Naive B cell (primary cell): ENCODE measurements around the gene UBN2. TPM values are rescaled to one million over a fixed set of nuclear protein-coding genes. Genes with fewer than 3 reads are reported as not detected.
"Not testable (repeated sequence)": the region's sequence is repeated elsewhere in the genome, so short reads cannot be mapped to it uniquely, and the experiment has no call there.

Experiments used
- ATAC-seq, 2 donors: fragments of 150-1000 bp; cut with Tn5 transposase; 2 replicates each; pipeline ENCODE4 v1.10.0; 2021; ENCODE audit warnings: low read depth in 2 of 2, mild to moderate bottlenecking in 2 of 2, moderate library complexity in 2 of 2
- DNase-seq: peaks from one replicate; pipeline ENCODE4 v3.0.0; 2022
- H3K27ac Mint-ChIP-seq, 6 donors: one replicate each; pipeline ENCODE4 v1.8.0; 2020 to 2022; ENCODE audit warnings: mild to moderate bottlenecking in 6 of 6, mixed read lengths in 6 of 6, moderate library complexity in 5 of 6, inconsistent platforms in 2 of 6
- H3K27me3 Mint-ChIP-seq, 3 donors: one replicate each; pipeline ENCODE4 v1.8.0; 2021 to 2022; ENCODE audit warnings: mixed read lengths in 3 of 3, mild to moderate bottlenecking in 1 of 3
- H3K36me3 Mint-ChIP-seq, 2 donors: one replicate each; pipeline ENCODE4 v1.8.0; 2020 to 2022; ENCODE audit warnings: mixed read lengths in 2 of 2, inconsistent platforms in 1 of 2, mild to moderate bottlenecking in 1 of 2
- H3K4me1 Mint-ChIP-seq, 3 donors: one replicate each; pipeline ENCODE4 v1.8.0; 2020 to 2022; ENCODE audit warnings: mixed read lengths in 3 of 3, inconsistent platforms in 1 of 3, mild to moderate bottlenecking in 1 of 3, moderate library complexity in 1 of 3
- H3K4me3 Mint-ChIP-seq, 8 donors: one replicate each; pipeline ENCODE4 v1.8.0; 2020 to 2022; ENCODE audit warnings: mild to moderate bottlenecking in 8 of 8, mixed read lengths in 8 of 8, moderate library complexity in 8 of 8, inconsistent platforms in 2 of 8
- H3K9me3 Mint-ChIP-seq, 7 donors: one replicate each; pipeline ENCODE4 v1.8.0; 2020 to 2022; ENCODE audit warnings: mixed read lengths in 7 of 7, mild to moderate bottlenecking in 5 of 7, inconsistent platforms in 2 of 7, moderate library complexity in 1 of 7
- polyA plus RNA-seq, 6 donors: library from polyadenylated mRNA; unstranded; fragments of 300-500 nt; fragmentation: Illumina TruSeq; gene quantifications; one replicate each; pipeline ENCODE4 v1.2.3, GENCODE V29; 2021; ENCODE audit warnings: low read depth in 6 of 6

UBN2 gene
- polyA plus RNA-seq, 6 donors from 2014 or later = 2.4 to 5.4 (median 3.0) TPM; not detected in 1

GRCh38 chr7:139218173-139218572 is 12.9 kb upstream of the UBN2 start:
- H3K27ac Mint-ChIP-seq = no peak overlapping the region
- no peaks in the 10 kb centered on the region for H3K36me3 Mint-ChIP-seq
- H3K4me1 Mint-ChIP-seq = no peaks in the 10 kb centered on the region

DNA sequence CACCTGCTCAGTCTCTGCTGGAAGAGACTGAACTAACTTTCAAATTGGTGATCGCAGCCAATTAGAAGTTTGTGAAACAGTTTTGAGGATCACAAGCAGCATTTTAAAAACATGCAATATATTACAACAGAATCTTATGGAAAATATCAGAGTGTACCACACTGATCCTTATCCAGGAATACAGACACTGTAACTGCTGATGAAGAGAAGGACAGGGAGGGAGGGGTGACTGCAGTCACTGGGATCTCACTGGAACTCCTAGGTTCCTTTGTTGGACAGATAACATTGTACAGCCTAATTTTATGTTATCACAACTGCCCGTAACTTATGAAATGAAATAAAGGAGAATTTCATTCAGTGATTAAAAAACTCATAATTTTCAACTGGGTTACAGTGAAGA is 6.8 kb upstream of the UBN2 start:
- no peaks in the 10 kb centered on the region for H3K36me3 Mint-ChIP-seq
- DNase-seq (no peak), ATAC-seq (no peak)
- H3K9me3 Mint-ChIP-seq = peaks cover 0 to 3% (median 0%) of the 10 kb centered on the region in 7 donors
- H3K27ac Mint-ChIP-seq = no peak overlapping the region
- H3K4me3 Mint-ChIP-seq = no peak overlapping the region
- H3K27me3 Mint-ChIP-seq = peaks cover 4 to 28% (median 8%) of the 10 kb centered on the region in 3 donors
- H3K4me1 Mint-ChIP-seq = no peaks in the 10 kb centered on the region

More at GRCh38 chr7:139218173-139218572, 12.9 kb upstream of the UBN2 start:
- Mint-ChIP-seq H3K27me3 (peaks cover 5 to 18% (median 14%) of the 10 kb centered on the region in 3 donors), H3K4me3 (no peak overlapping the region), H3K9me3 (peaks cover 0 to 3% (median 0%) of the 10 kb centered on the region in 7 donors)
- DNase-seq = no peak
- ATAC-seq = no peak

DNA sequence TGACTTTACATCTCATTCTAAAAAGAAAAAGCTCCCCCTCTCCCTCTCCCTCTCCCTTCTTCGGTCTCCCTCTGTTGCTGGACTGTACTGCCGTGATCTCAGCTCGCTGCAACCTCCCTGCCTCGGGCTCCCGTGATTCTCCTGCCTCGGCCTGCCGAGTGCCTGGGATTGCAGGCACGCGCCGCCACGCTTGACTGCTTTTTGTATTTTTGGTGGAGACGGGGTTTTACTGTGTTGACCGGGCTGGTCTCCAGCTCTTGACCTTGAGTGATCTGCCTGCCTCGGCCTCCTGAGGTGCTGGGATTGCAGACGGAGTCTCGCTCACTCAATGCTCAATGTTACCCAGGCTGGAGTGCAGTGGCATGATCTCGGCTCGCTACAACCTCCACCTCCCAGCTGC is 6.2 kb upstream of the UBN2 start:
- H3K4me1 Mint-ChIP-seq, H3K36me3 Mint-ChIP-seq, DNase-seq, ATAC-seq, H3K4me3 Mint-ChIP-seq, H3K9me3 Mint-ChIP-seq: not testable (repeated sequence)
- peaks cover 0 to 25% (median 8%) of the 10 kb centered on the region in 3 donors for H3K27me3 Mint-ChIP-seq
- H3K27ac Mint-ChIP-seq = peak overlapping the region in 1 of 6 donors; percentile 85

- DNase-seq, ATAC-seq, H3K9me3 Mint-ChIP-seq, H3K27ac Mint-ChIP-seq, H3K36me3 Mint-ChIP-seq, H3K4me1 Mint-ChIP-seq, H3K4me3 Mint-ChIP-seq: not testable (repeated sequence)
- H3K27me3 Mint-ChIP-seq = peaks cover 0 to 18% (median 8%) of the 10 kb centered on the region in 3 donors
Measured at GRCh38 chr7:139225286-139226157, 5.5 kb upstream of the UBN2 start.

DNA sequence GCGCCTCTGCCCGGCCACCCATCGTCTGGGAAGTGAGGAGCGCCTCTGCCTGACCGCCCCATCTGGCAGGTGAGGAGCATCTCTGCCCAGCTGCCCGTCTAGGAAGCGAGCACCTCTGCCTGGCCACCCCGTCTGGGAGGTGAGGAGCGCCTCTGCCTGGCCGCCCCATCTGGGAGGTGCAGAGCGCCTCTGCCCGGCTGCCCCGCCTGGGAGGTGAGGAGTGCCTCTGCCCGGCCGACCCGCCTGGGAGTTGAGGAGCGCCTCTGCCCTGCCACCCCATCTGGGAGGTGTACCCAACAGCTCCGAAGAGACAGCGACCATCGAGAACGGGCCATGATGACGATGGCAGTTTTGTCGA is 4.9 kb upstream of the UBN2 start:
- H3K27ac Mint-ChIP-seq, H3K4me1 Mint-ChIP-seq, H3K4me3 Mint-ChIP-seq, H3K9me3 Mint-ChIP-seq, H3K36me3 Mint-ChIP-seq, ATAC-seq, DNase-seq: not testable (repeated sequence)
- peaks cover 0 to 18% (median 8%) of the 10 kb centered on the region in 3 donors for H3K27me3 Mint-ChIP-seq

- H3K9me3 Mint-ChIP-seq, H3K36me3 Mint-ChIP-seq, DNase-seq, H3K4me1 Mint-ChIP-seq, H3K4me3 Mint-ChIP-seq, H3K27ac Mint-ChIP-seq, ATAC-seq: not testable (repeated sequence)
- peaks cover 0 to 18% (median 8%) of the 10 kb centered on the region in 3 donors for H3K27me3 Mint-ChIP-seq
Measured at GRCh38 chr7:139226988-139227488, 4.0 kb upstream of the UBN2 start.

GRCh38 chr7:139230023-139230422 is 1.0 kb upstream of the UBN2 start:
- Mint-ChIP-seq H3K27me3 (peaks cover 0 to 7% (median 0%) of the 10 kb centered on the region in 3 donors), H3K36me3 (peaks cover 0 to 9% of the 10 kb centered on the region in 2 donors), H3K9me3 (no peaks in the 10 kb centered on the region), H3K4me1 (peaks cover 16 to 19% (median 18%) of the 10 kb centered on the region in 3 donors), H3K4me3 (peak overlapping the region; percentile 0 to 100 (median 89)), H3K27ac (peak overlapping the region in 3 of 6 donors; percentile 1 to 99 (median 62))
- ATAC-seq = no peak
- no peak for DNase-seq

DNA sequence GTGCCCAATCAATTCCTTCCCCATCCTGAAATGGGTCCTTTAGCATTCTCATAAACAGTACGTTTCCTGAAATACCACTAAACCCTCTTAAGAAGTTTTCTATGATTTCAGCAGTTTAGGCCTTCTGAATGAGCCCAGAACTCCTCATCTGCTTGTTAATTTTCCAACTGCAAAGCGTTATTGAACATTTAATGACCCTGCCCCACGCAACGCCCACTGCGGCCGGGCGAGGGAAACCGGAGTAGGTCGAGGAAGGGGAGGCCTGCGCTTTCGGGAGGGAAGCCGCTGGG is 608 bp upstream of the UBN2 start:
- H3K27ac Mint-ChIP-seq = peak overlapping the region; percentile 77 to 99 (median 98)
- ATAC-seq (no peak), DNase-seq (no peak)
- peaks cover 0 to 6% (median 0%) of the 10 kb centered on the region in 3 donors for H3K27me3 Mint-ChIP-seq
- H3K4me1 Mint-ChIP-seq = peaks cover 16 to 19% (median 18%) of the 10 kb centered on the region in 3 donors
- H3K4me3 Mint-ChIP-seq = peak overlapping the region; percentile 92 to 100 (median 100)
- H3K36me3 Mint-ChIP-seq = peaks cover 0 to 9% of the 10 kb centered on the region in 2 donors
- H3K9me3 Mint-ChIP-seq = no peaks in the 10 kb centered on the region

GRCh38 chr7:139231513-139232376 is 708 bp downstream of the UBN2 start:
- Mint-ChIP-seq H3K27ac (peak overlapping the region; percentile 66 to 99 (median 96)), H3K36me3 (peaks cover 0 to 9% of the 10 kb centered on the region in 2 donors), H3K4me3 (peak overlapping the region; percentile 92 to 100 (median 100)), H3K27me3 (peaks cover 0 to 6% (median 0%) of the 10 kb centered on the region in 3 donors), H3K4me1 (peaks cover 19 to 27% (median 23%) of the 10 kb centered on the region in 3 donors), H3K9me3 (no peaks in the 10 kb centered on the region)
- ATAC-seq (peak; percentile 15 to 22), DNase-seq (no peak)

GRCh38 chr7:139232377-139232717 is 1.3 kb downstream of the UBN2 start:
- Mint-ChIP-seq H3K4me1 (peaks cover 19 to 27% (median 23%) of the 10 kb centered on the region in 3 donors), H3K27me3 (peaks cover 0 to 1% (median 0%) of the 10 kb centered on the region in 3 donors), H3K9me3 (no peaks in the 10 kb centered on the region), H3K36me3 (peaks cover under 1 to 9% of the 10 kb centered on the region in 2 donors), H3K27ac (peak overlapping the region; percentile 54 to 94 (median 84)), H3K4me3 (peak overlapping the region; percentile 88 to 100 (median 94))
- DNase-seq (no peak), ATAC-seq (no peak)

DNA sequence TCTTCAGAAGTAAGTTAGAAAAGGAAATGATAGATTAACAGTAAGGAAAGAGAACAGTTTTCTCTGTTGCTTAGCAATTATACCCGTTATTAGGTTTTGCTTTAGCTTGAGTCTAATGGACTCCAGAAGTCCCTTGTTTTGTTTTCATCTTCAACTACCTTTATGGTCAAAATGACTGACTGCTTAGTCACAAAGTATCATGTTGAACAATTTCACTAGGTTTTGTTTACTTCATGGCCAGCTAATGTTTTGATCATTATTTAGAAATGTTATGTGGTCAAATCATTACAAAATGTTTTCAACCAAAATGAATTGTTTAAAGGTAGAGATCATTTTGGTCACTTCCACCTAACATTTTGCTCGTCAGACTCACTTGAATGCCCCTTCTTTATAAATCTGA is 1.9 kb downstream of the UBN2 start:
- no peak for ATAC-seq
- H3K4me1 Mint-ChIP-seq = peaks cover 19 to 27% (median 23%) of the 10 kb centered on the region in 3 donors
- peak overlapping the region in 2 of 6 donors; percentile 49 to 87 for H3K27ac Mint-ChIP-seq
- H3K9me3 Mint-ChIP-seq = no peaks in the 10 kb centered on the region
- peaks cover 6 to 9% of the 10 kb centered on the region in 2 donors for H3K36me3 Mint-ChIP-seq
- peak overlapping the region; percentile 88 to 100 (median 94) for H3K4me3 Mint-ChIP-seq
- DNase-seq = no peak
- H3K27me3 Mint-ChIP-seq = no peaks in the 10 kb centered on the region

DNA sequence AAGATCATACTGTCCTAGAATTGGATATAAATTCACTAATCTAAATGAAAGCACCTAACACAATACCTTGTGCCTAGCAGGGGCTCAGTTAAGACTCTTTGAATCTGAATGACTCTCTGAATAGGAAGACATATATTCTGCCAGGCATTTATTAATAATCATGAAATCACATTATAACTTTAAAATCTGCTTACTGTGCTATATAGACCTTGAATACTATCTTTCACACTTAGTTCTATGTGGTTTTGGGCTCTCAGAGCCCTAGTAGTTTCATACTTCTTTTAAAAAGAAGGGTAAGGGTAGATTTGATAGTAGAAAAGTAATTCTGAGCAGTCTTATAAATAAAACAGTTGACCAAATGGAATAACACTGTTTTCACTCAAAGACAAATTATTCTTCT is 10.2 kb downstream of the UBN2 start:
- no peak for DNase-seq
- Mint-ChIP-seq H3K4me3 (no peak overlapping the region), H3K36me3 (peaks cover 23 to 37% of the 10 kb centered on the region in 2 donors), H3K27me3 (no peaks in the 10 kb centered on the region), H3K27ac (no peak overlapping the region), H3K4me1 (peaks cover 0 to 5% (median 3%) of the 10 kb centered on the region in 3 donors), H3K9me3 (no peaks in the 10 kb centered on the region)
- no peak for ATAC-seq

GRCh38 chr7:139242741-139243281 is 11.8 kb downstream of the UBN2 start:
- Mint-ChIP-seq H3K27ac (peak overlapping the region in 1 of 6 donors; percentile 11), H3K36me3 (peaks cover 30 to 35% of the 10 kb centered on the region in 2 donors), H3K9me3 (no peaks in the 10 kb centered on the region), H3K4me1 (peaks cover 0 to 5% (median 2%) of the 10 kb centered on the region in 3 donors), H3K27me3 (no peaks in the 10 kb centered on the region), H3K4me3 (no peak overlapping the region)
- ATAC-seq = no peak
- no peak for DNase-seq
